ENCODE data around the gene CIDEB. TPM values are rescaled to one million over a fixed set of nuclear protein-coding genes. Genes with fewer than 3 reads are reported as not detected.

Gene CIDEB
- total and polyA plus RNA-seq, 2 of the 8 experiments (the other 6 are each of a cell fraction or from before 2014, with no cell fraction given), result 0.11 TPM; not detected in 1

DNA sequence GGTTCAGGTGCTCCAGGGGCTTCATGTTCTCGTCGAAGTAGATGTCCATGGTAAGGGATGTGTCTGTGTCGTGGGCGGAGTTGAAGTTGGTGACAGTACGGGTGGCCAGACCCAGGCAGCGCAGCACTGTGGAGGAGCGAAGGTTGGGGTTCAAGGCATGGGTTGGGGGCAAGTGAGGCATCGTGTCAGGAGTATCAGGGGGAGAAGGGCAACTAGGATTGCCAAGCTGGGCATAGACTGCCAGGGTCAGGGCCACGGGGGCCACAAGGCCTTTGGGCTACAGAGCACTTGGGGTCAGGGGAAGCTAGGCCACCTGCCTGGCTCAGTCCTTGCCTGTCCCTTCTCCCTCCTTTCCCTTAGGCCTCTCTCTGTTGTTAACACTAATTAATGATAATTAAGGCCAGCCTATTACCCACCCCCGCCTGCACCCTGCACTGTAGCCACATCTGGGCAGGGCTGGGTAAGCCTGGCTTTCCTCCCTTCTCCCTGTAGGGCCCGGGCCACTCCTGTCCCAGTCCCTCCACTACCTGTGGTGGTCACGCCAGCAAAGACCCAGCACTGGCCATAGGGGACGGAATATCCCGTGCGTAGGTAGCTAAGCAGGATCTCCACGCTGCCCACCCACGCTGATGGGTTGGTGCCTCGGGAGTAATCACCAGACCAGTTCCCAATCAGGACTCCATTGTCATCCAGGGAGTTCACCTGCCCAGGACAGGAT is 49.1 kb downstream of the CIDEB start:
- Histone ChIP-seq H2BK20ac (ENCODE audit: low read length) (no peak overlapping the region), H3K27ac (ENCODE audit: low read depth, low read length) (no peak overlapping the region), H2AFZ (ENCODE audit: low read length) (no peak overlapping the region), H3K9ac (replicated peaks in 1 of 4; ENCODE audit: extremely low read depth in 1 of 4, low read depth in 3 of 4, low read length in 3 of 4) (no peak overlapping the region), H3K36me3 (ENCODE audit: control insufficient read depth in 2 of 4, insufficient read depth in 4 of 4, low read length in 3 of 4) (no peaks in the 10 kb centered on the region), H3K23me2 (ENCODE audit: low read depth, low read length) (no peaks in the 10 kb centered on the region), H3K56ac (replicated peaks; ENCODE audit: insufficient read length, low read depth, low read length) (no peak overlapping the region), H3K4me1 (replicated peaks in 1 of 4; ENCODE audit: control insufficient read depth in 3 of 4, insufficient read depth in 4 of 4, low read length in 3 of 4) (peaks cover 0 to 2% (median 0%) of the 10 kb centered on the region in 4 experiments; a peak in 1 of 7 replicates), H3K4ac (replicated peaks; ENCODE audit: insufficient read length, low read depth, low read length) (no peak overlapping the region), H2AK5ac (ENCODE audit: low read depth, low read length) (no peak overlapping the region), H3K79me2 (ENCODE audit: control insufficient read depth in 1 of 2, insufficient read depth in 2 of 2, low read length in 2 of 2) (no peaks in the 10 kb centered on the region), H4K20me1 (replicated peaks in 1 of 2; ENCODE audit: control insufficient read depth in 1 of 2, insufficient read depth in 2 of 2, low read length in 2 of 2) (peaks cover 0 to 2% of the 10 kb centered on the region in 2 experiments), H3K14ac (ENCODE audit: insufficient read length) (no peak overlapping the region), H3K4me2 (ENCODE audit: insufficient read depth in 1 of 2, low read depth in 2 of 2, low read length in 2 of 2) (no peak overlapping the region), H3K9me3 (ENCODE audit: insufficient read depth in 2 of 2, low read depth in 1 of 2, low read length in 1 of 2) (no peaks in the 10 kb centered on the region), H3K23ac (ENCODE audit: insufficient read length) (no peak overlapping the region), H4K8ac (ENCODE audit: extremely low read depth, insufficient read depth, low read length) (peak overlapping the region; percentile 80), H4K5ac (ENCODE audit: insufficient read length, low read depth, low read length) (no peak overlapping the region), H2BK15ac (ENCODE audit: low read length) (no peak overlapping the region), H3K27me3 (replicated peaks in 1 of 4; ENCODE audit: control insufficient read depth in 3 of 4, extremely low read depth in 1 of 4, insufficient read depth in 3 of 4, low read length in 3 of 4) (no peaks in the 10 kb centered on the region; a peak in 1 of 7 replicates), H3K4me3 (ENCODE audit: extremely low read depth in 1 of 4, insufficient read depth in 2 of 4, low read depth in 3 of 4, low read length in 4 of 4) (no peak overlapping the region), H2BK5ac (ENCODE audit: low read depth, low read length) (no peak overlapping the region), H2BK120ac (replicated peaks; ENCODE audit: low read depth, low read length) (no peak overlapping the region), H3K18ac (ENCODE audit: extremely low read depth, low read length) (no peak overlapping the region), H2BK12ac (ENCODE audit: low read depth, low read length) (0 out of 2 replicates have a peak overlapping the region, but pooled peaks have one; percentile 9), H3K79me1 (ENCODE audit: low read depth, low read length) (no peaks in the 10 kb centered on the region), H4K91ac (replicated peaks; ENCODE audit: insufficient read length, low read length) (no peak overlapping the region)
- no peak for FAIRE-seq
- POLR2A ChIA-PET (ENCODE audit: partially characterized antibody), result interaction anchor here (0.7 to 3.9 kb wide), 7 partner anchors 8 to 56 kb away, joined by 3 to 14 read pairs (median 4); partner anchors contain the start of gene RABGGTA
- CTCF ChIA-PET (ENCODE audit: partially characterized antibody), result interaction anchor here (0.5 to 3.6 kb wide), 8 partner anchors 12 to 1446 kb away, joined by 3 to 14 read pairs (median 6); partner anchors contain the start of genes CIDEB, RABGGTA and TINF2
- DNase-seq (ENCODE audit: low read depth in 1 of 2, low spot score in 2 of 2), result no peak
- WGBS, 2 experiments (ENCODE audit: extremely low coverage in 1 of 2, insufficient coverage in 1 of 2, insufficient read length in 1 of 2, insufficient replicate concordance in 2 of 2, low coverage in 1 of 2, low lambda C conversion rate in 2 of 2, missing lambda C conversion rate in 1 of 2), result 88% methylated on average over 18 of the region's 18 CpGs; no CpG with 5 or more reads in 1 of the 2 experiments
- TF ChIP-seq EGR1 (IDR thresholded peaks at IDR 0.05; ENCODE audit: borderline replicate concordance, low read depth, low read length), result no peak
- TF ChIP-seq SP2 (IDR thresholded peaks at IDR 0.05; ENCODE audit: low read length), result no peak
- TF ChIP-seq SRF (IDR thresholded peaks at IDR 0.05; ENCODE audit: low read depth, low read length), result no peak
- TF ChIP-seq KDM1A (IDR thresholded peaks at IDR 0.05; ENCODE audit: borderline replicate concordance, low read length), result no peak
- no peak for TF ChIP-seq GTF2F1 (IDR thresholded peaks at IDR 0.05; ENCODE audit: borderline replicate concordance, low read depth, low read length)
- TF ChIP-seq TEAD4 (IDR thresholded peaks at IDR 0.05; ENCODE audit: low read depth, low read length), result no peak
- TF ChIP-seq SUZ12 (IDR thresholded peaks at IDR 0.05; ENCODE audit: low read length), result no peak
- TF ChIP-seq RXRA (IDR thresholded peaks at IDR 0.05; ENCODE audit: insufficient read depth, low read depth, low read length), result no peak
- TF ChIP-seq CHD2 (IDR thresholded peaks at IDR 0.05; ENCODE audit: low read length), result no peak
- TF ChIP-seq RNF2 (IDR thresholded peaks at IDR 0.05; ENCODE audit: borderline replicate concordance, low read depth, low read length, missing control alignments, poor library complexity, severe bottlenecking), result no peak
- no peak for TF ChIP-seq EP300 (IDR thresholded peaks at IDR 0.05; ENCODE audit: borderline replicate concordance in 1 of 2, low read depth in 2 of 2, low read length in 2 of 2)
- TF ChIP-seq BACH1 (IDR thresholded peaks at IDR 0.05; ENCODE audit: low read length), result no peak
- TF ChIP-seq JUN (IDR thresholded peaks at IDR 0.05; ENCODE audit: low read depth, low read length), result no peak
